ENCODE measurements around the gene HUNK.
"Not testable (repeated sequence)": the region's sequence is repeated elsewhere in the genome, so short reads cannot be mapped to it uniquely, and the experiment has no call there.

HUNK gene

GRCh38 chr21:31921079-31921478, 48.3 kb downstream of the HUNK start:
- DNase-seq (ENCODE audit: low read depth), result no peak

- DNase-seq (ENCODE audit: low read depth), result no peak
Measured at GRCh38 chr21:31922881-31923280, 50.1 kb downstream of the HUNK start.

- DNase-seq (ENCODE audit: low read depth), result no peak
Measured at GRCh38 chr21:31923756-31924155, 50.9 kb downstream of the HUNK start.

GRCh38 chr21:31924548-31924947, 51.7 kb downstream of the HUNK start:
- no peak for DNase-seq (ENCODE audit: low read depth)

- DNase-seq (ENCODE audit: low read depth), result no peak
Measured at GRCh38 chr21:31926498-31926897, 53.7 kb downstream of the HUNK start.

GRCh38 chr21:31927689-31928353, 55.0 kb downstream of the HUNK start:
- no peak for DNase-seq (ENCODE audit: low read depth)

- no peak for DNase-seq (ENCODE audit: low read depth)
Measured at GRCh38 chr21:31928656-31929055, 55.8 kb downstream of the HUNK start.

GRCh38 chr21:31929548-31929947, 56.7 kb downstream of the HUNK start:
- DNase-seq (ENCODE audit: low read depth), result no peak

- DNase-seq (ENCODE audit: low read depth), result no peak
Measured at GRCh38 chr21:31930001-31930400, 57.2 kb downstream of the HUNK start.

- no peak for DNase-seq (ENCODE audit: low read depth)
Measured at GRCh38 chr21:31931644-31932469, 59.0 kb downstream of the HUNK start.

GRCh38 chr21:31932470-31932764, 59.6 kb downstream of the HUNK start:
- no peak for DNase-seq (ENCODE audit: low read depth)

GRCh38 chr21:31937303-31937702, 64.5 kb downstream of the HUNK start:
- DNase-seq (ENCODE audit: low read depth), result no peak

- no peak for DNase-seq (ENCODE audit: low read depth)
Measured at GRCh38 chr21:31938330-31939301, 65.8 kb downstream of the HUNK start.

- no peak for DNase-seq (ENCODE audit: low read depth)
Measured at GRCh38 chr21:31941694-31942093, 68.9 kb downstream of the HUNK start.

- no peak for DNase-seq (ENCODE audit: low read depth)
Measured at GRCh38 chr21:31943561-31943960, 70.7 kb downstream of the HUNK start.

GRCh38 chr21:31945141-31945540, 72.3 kb downstream of the HUNK start:
- no peak for DNase-seq (ENCODE audit: low read depth)

GRCh38 chr21:31945546-31945945, 72.7 kb downstream of the HUNK start:
- no peak for DNase-seq (ENCODE audit: low read depth)

- DNase-seq (ENCODE audit: low read depth), result no peak
Measured at GRCh38 chr21:31946231-31946630, 73.4 kb downstream of the HUNK start.

- DNase-seq (ENCODE audit: low read depth), result not testable (repeated sequence)
Measured at GRCh38 chr21:31946876-31947550, 74.2 kb downstream of the HUNK start.

GRCh38 chr21:31948676-31949075, 75.9 kb downstream of the HUNK start:
- no peak for DNase-seq (ENCODE audit: low read depth)

- no peak for DNase-seq (ENCODE audit: low read depth)
Measured at GRCh38 chr21:31952828-31953227, 80.0 kb downstream of the HUNK start.

GRCh38 chr21:31957631-31958030, 84.8 kb downstream of the HUNK start:
- no peak for DNase-seq (ENCODE audit: low read depth)

All from T follicular helper cell (primary cell).